Esophagus muscularis mucosa (tissue), 3 donors: ENCODE data around the gene ACTN3.
"Not testable (repeated sequence)": the region's sequence is repeated elsewhere in the genome, so short reads cannot be mapped to it uniquely, and the experiment has no call there.

Experiments used
- CTCF ChIP-seq, 3 experiments: fragments of 200-600 bp in 2 of 3; fragments of 450-650 bp in 1 of 3; sonication (generic) in 2 of 3; IDR thresholded peaks; one replicate each; pipeline ENCODE4 v1.5.1; 2017 to 2019; ENCODE audit warnings: antibody characterized with exemption in 3 of 3, mild to moderate bottlenecking in 2 of 3, moderate library complexity in 1 of 3
- POLR2A ChIP-seq: fragments of 450-650 bp; IDR thresholded peaks from one replicate; pipeline ENCODE4 v1.6.1; 2017; ENCODE audit warnings: antibody characterized with exemption, moderate library complexity, mild to moderate bottlenecking, low read depth
- POLR2AphosphoS5 ChIP-seq, 2 donors: sonication (generic); formaldehyde crosslinking; IDR thresholded peaks; one replicate each; pipeline ENCODE4 v1.6.1; 2017; ENCODE audit warnings: antibody characterized with exemption in 2 of 2

GRCh38 chr11:66540598-66540997, 6.1 kb upstream of the ACTN3 start:
- TF ChIP-seq POLR2A; POLR2AphosphoS5 (IDR thresholded peaks at IDR 0.05); CTCF (IDR thresholded peaks at IDR 0.05): not testable (repeated sequence)
